ENCODE measurements around the gene MYLK2. TPM values are rescaled to one million over a fixed set of nuclear protein-coding genes. Genes with fewer than 3 reads are reported as not detected.

MYLK2 gene
- total RNA-seq, 2 experiments from 2014 or later, result 0.67 to 0.69 TPM

DNA sequence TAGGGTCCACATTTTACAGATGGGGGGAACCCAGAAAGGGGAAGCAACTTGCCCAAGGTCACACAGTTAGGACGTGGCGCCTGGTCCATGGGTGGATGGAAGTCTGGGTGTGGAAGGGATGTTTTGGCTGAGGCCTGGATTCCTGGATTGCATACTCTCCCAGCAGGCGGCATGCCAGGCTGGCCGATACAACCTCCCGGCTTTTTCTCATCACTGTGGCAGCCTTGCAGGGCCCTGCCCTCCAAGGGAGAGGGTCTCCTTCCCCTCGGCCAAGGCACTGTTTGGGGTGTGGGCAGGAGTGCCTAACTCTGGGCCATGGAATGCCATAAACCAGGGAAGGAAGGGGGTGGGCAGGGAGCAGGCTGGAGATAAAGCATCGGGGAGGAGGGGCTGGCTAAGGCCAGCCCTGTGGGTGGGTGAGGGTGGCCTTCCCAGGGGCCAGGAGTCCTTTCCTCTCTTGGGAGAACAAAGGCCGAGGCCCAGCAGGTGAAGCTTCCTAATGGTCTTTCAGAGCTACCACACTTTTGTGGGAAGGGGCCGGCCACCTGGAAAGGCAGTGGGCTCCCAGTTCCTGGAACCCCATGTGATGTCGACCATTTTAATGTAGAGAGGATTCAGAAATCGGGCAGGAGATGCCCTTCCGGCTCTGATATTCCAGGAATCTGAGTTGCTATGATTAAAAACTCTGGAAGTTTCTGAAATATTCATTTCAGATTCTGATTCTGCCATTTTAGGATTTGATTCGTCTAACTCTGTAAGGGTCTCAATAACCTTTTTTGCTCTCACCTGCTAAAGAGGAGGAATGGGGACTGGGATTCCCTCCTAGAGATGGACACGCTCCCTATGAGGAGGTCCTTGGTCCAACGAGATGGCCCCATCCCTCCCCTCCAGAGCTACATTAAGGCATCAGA, 22.0 kb downstream of the MYLK2 start:
- peaks cover 13% of the 10 kb centered on the region for H3K4me1 ChIP-seq (ENCODE audit: insufficient read depth, low read length, poor library complexity, severe bottlenecking)
- no peaks in the 10 kb centered on the region for H3K79me2 ChIP-seq (ENCODE audit: insufficient read depth, low read depth, low read length)
- TF ChIP-seq, protein P1, sequence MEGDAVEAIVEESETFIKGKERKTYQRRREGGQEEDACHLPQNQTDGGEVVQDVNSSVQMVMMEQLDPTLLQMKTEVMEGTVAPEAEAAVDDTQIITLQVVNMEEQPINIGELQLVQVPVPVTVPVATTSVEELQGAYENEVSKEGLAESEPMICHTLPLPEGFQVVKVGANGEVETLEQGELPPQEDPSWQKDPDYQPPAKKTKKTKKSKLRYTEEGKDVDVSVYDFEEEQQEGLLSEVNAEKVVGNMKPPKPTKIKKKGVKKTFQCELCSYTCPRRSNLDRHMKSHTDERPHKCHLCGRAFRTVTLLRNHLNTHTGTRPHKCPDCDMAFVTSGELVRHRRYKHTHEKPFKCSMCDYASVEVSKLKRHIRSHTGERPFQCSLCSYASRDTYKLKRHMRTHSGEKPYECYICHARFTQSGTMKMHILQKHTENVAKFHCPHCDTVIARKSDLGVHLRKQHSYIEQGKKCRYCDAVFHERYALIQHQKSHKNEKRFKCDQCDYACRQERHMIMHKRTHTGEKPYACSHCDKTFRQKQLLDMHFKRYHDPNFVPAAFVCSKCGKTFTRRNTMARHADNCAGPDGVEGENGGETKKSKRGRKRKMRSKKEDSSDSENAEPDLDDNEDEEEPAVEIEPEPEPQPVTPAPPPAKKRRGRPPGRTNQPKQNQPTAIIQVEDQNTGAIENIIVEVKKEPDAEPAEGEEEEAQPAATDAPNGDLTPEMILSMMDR (conservative IDR thresholded peaks at IDR 0.05; ENCODE audit: low read length), result no peak
- H3K4me2 ChIP-seq (ENCODE audit: low read length), result no peak overlapping the region
- no peaks in the 10 kb centered on the region for H3K9me2 ChIP-seq (ENCODE audit: insufficient read depth, low read length)
- H3K27ac ChIP-seq (ENCODE audit: low read depth, low read length, poor library complexity, severe bottlenecking), result no peak overlapping the region
- CTCF ChIA-PET (ENCODE audit: unreplicated experiment), result interaction anchor here (1.0 kb wide), 1 partner anchor 16 kb away, joined by 3 read pairs; no protein-coding TSS in a partner anchor
- intact Hi-C loops (cut with micrococcal nuclease; ENCODE audit: unreplicated experiment), result no loop called here
- no peaks in the 10 kb centered on the region for H3K9me3 ChIP-seq (ENCODE audit: low read length)
- DNase-seq (ENCODE audit: low spot score), result no peak
- H3K4me3 ChIP-seq (ENCODE audit: low read depth, low read length, poor library complexity, severe bottlenecking), result no peak overlapping the region
- no peak overlapping the region for H2AFZ ChIP-seq (ENCODE audit: low read length)
- no peaks in the 10 kb centered on the region for H3K36me3 ChIP-seq (ENCODE audit: insufficient read depth, low read length)
- POLR2A ChIA-PET, result no interaction called here
- BruUV-seq (replicated peaks), result no TSS peak
- H4K20me1 ChIP-seq (ENCODE audit: insufficient read depth, low read length), result no peaks in the 10 kb centered on the region

DNA sequence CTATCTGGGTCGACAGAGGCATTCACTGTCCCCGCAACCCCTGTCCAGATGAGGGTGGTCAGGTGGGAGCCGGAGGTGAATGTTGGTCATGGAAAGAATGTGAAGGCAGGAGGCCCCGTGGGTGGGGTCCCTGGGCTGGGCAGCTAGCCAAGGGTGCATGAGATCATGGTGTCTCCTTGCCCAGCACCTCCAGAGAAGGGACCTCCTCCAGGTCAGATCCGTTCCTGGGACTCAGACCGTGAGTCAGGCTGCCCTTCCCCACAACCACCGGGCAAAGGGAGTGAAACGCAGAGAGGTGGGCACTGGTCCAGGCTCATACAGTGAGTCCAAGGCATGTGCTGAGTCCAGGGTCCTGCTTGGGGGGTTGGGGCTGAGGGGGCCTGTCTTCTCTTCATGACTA, 22.8 kb downstream of the MYLK2 start:
- Histone ChIP-seq H3K4me2 (ENCODE audit: low read length) (no peak overlapping the region), H3K9me2 (ENCODE audit: insufficient read depth, low read length) (no peaks in the 10 kb centered on the region), H2AFZ (ENCODE audit: low read length) (no peak overlapping the region), H3K36me3 (ENCODE audit: insufficient read depth, low read length) (no peaks in the 10 kb centered on the region), H3K79me2 (ENCODE audit: insufficient read depth, low read depth, low read length) (no peaks in the 10 kb centered on the region), H3K4me3 (ENCODE audit: low read depth, low read length, poor library complexity, severe bottlenecking) (no peak overlapping the region), H4K20me1 (ENCODE audit: insufficient read depth, low read length) (no peaks in the 10 kb centered on the region), H3K4me1 (ENCODE audit: insufficient read depth, low read length, poor library complexity, severe bottlenecking) (peaks cover 13% of the 10 kb centered on the region), H3K9me3 (ENCODE audit: low read length) (no peaks in the 10 kb centered on the region), H3K27ac (ENCODE audit: low read depth, low read length, poor library complexity, severe bottlenecking) (no peak overlapping the region)
- ChIA-PET POLR2A (no interaction called here), CTCF (ENCODE audit: unreplicated experiment) (no interaction called here)
- intact Hi-C loops (cut with micrococcal nuclease; ENCODE audit: unreplicated experiment), result no loop called here
- no TSS peak for BruUV-seq (replicated peaks)
- no peak for DNase-seq (ENCODE audit: low spot score)
- no peak for TF ChIP-seq EZH2phosphoT487 (IDR thresholded peaks at IDR 0.05; ENCODE audit: borderline replicate concordance, low read depth, low read length)
- TF ChIP-seq, protein P1 (conservative IDR thresholded peaks at IDR 0.05; ENCODE audit: low read length), result no peak

DNA sequence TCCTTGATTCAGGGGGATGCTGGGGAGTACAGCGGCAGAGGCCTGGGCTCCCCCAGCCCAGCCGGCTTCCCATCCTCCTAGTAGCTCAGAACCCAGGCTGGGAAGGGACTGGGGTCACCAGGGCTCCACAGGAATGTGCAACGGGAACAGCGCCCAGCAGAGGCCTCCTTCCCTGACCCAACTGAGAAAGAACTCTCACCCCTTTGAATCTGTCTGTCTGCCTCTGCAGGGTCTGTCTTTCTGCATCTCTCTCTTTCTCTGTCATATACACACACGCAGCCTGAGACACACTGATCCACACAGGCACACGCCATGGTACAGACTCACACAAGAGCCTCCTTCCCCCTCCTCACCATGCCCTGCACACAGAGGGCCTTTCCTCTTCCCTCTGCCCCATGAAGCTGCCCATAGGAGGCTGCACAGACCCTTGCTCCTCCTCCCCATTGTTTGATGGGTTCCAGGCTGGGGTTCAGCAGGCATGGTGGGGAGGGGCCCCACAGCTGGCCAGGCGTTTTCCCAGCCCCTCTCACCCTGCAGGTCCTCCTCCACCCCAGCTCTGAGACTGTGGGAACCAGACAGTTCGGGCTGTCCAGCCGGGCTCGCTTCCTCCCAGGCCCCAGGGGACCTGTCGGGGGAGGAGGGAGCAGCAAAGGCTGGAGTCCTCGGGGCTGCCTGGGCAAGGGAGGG, 23.5 kb downstream of the MYLK2 start:
- POLR2A ChIA-PET, result no interaction called here

More for the DNA sequence above, 23.5 kb downstream of the MYLK2 start:
- H3K36me3 ChIP-seq (ENCODE audit: insufficient read depth, low read length), result no peaks in the 10 kb centered on the region
- H3K79me2 ChIP-seq (ENCODE audit: insufficient read depth, low read depth, low read length), result no peaks in the 10 kb centered on the region
- intact Hi-C loops (cut with micrococcal nuclease; ENCODE audit: unreplicated experiment), result no loop called here
- no peak overlapping the region for H3K27ac ChIP-seq (ENCODE audit: low read depth, low read length, poor library complexity, severe bottlenecking)
- CTCF ChIA-PET (ENCODE audit: unreplicated experiment), result interaction anchor here (0.5 kb wide), 1 partner anchor 11 kb away, joined by 5 read pairs; no protein-coding TSS in a partner anchor
- no peaks in the 10 kb centered on the region for H3K9me3 ChIP-seq (ENCODE audit: low read length)
- H3K4me3 ChIP-seq (ENCODE audit: low read depth, low read length, poor library complexity, severe bottlenecking), result no peak overlapping the region
- H3K4me1 ChIP-seq (ENCODE audit: insufficient read depth, low read length, poor library complexity, severe bottlenecking), result peaks cover 13% of the 10 kb centered on the region
- TF ChIP-seq, protein P1 (conservative IDR thresholded peaks at IDR 0.05; ENCODE audit: low read length), result no peak
- TF ChIP-seq EZH2phosphoT487 (IDR thresholded peaks at IDR 0.05; ENCODE audit: borderline replicate concordance, low read depth, low read length), result no peak
- no peaks in the 10 kb centered on the region for H4K20me1 ChIP-seq (ENCODE audit: insufficient read depth, low read length)
- no TSS peak for BruUV-seq (replicated peaks)
- DNase-seq (ENCODE audit: low spot score), result no peak
- H3K9me2 ChIP-seq (ENCODE audit: insufficient read depth, low read length), result no peaks in the 10 kb centered on the region
- H3K4me2 ChIP-seq (ENCODE audit: low read length), result no peak overlapping the region
- H2AFZ ChIP-seq (ENCODE audit: low read length), result no peak overlapping the region
